H1 (cell line): ENCODE measurements around the gene DENND1A.

Source experiments
- CEBPB ChIP-seq: IDR thresholded peaks from 2 replicates; pipeline ENCODE4 v1.6.1; 2012; ENCODE audit warnings: low read depth, low read length
- JUN ChIP-seq: IDR thresholded peaks from 2 replicates; pipeline ENCODE4 v1.6.1; 2011; ENCODE audit warnings: low read depth, mild to moderate bottlenecking, improper control_type of control experiment, low read length
- POLR2AphosphoS5 ChIP-seq: IDR thresholded peaks from 2 replicates; pipeline ENCODE4 v1.6.1; 2011; ENCODE audit warnings: low read depth, low read length

DNA sequence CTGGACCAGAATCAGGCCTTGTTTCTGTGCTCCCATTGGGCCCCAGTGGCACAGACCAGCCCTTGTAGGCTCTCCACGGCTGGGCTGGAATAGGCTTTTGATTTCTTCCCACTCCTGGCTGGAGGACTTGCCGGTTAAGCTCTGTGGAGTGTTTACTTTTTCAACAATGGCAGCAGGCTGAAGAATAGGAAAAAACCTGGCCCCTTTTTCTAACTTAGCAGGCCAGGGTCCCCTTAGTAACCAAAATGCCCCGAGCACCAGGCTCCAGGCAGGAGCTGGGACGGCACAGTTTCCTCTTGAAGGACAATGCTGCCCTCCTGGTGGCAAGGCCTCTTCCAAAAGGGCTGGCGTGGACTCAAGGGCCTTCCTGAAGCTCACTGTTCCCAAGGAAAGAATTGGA is 343.7 kb downstream of the DENND1A start:
- TF ChIP-seq JUN = no peak
- no peak for TF ChIP-seq CEBPB
- TF ChIP-seq POLR2AphosphoS5 = no peak
